ENCODE results near the gene CPZ. TPM values are rescaled to one million over a fixed set of nuclear protein-coding genes. Genes with fewer than 3 reads are reported as not detected.

CPZ gene
- 0.86 and 2.0 TPM in 2 replicates for total RNA-seq

- TF ChIP-seq CTCF (conservative IDR thresholded peaks at IDR 0.05; ENCODE audit: low read depth, low read length) = no peak
- no peak within 1 kb of the TSS for H3K4me3 ChIP-seq (ENCODE audit: low read depth, low read length)
- DNase-seq (ENCODE audit: low read depth) = no peak
Measured at GRCh38 chr4:8592366-8593263, at the start of gene CPZ. CPZ (plus strand) TSS chr4:8592765; CDS start chr4:8592834, 69 bp downstream.

- no peak overlapping the region for H3K4me3 ChIP-seq (ENCODE audit: low read depth, low read length)
- TF ChIP-seq CTCF (conservative IDR thresholded peaks at IDR 0.05; ENCODE audit: low read depth, low read length) = no peak
- no peak for DNase-seq (ENCODE audit: low read depth)
Measured at GRCh38 chr4:8542776-8543525, 49.6 kb upstream of the CPZ start.

DNA sequence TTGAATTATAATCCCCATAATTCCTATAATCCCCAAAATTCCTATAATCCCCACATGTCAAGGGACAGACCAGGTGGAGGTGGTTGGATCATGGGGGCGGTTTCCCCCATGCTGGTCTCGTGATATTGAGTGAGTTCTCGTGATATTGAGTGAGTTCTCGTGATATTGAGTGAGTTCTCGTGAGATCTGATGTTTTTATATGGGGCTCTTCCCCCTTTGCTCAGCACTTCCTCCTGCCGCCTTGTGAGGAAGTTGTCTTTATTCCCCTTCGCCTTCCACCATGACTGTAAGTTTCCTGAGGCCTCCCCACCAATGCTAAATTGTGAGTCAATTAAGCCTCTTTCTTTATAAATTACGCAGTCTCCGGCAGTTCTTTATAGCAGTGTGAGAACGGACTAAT, 48.9 kb upstream of the CPZ start:
- TF ChIP-seq CTCF (conservative IDR thresholded peaks at IDR 0.05; ENCODE audit: low read depth, low read length) = no peak
- DNase-seq (ENCODE audit: low read depth) = no peak
- no peak overlapping the region for H3K4me3 ChIP-seq (ENCODE audit: low read depth, low read length)

- DNase-seq (ENCODE audit: low read depth) = no peak
- TF ChIP-seq CTCF (conservative IDR thresholded peaks at IDR 0.05; ENCODE audit: low read depth, low read length) = no peak
- no peak overlapping the region for H3K4me3 ChIP-seq (ENCODE audit: low read depth, low read length)
Measured at GRCh38 chr4:8544282-8544681, 48.3 kb upstream of the CPZ start.

- H3K4me3 ChIP-seq (ENCODE audit: low read depth, low read length) = no peak overlapping the region
- DNase-seq (ENCODE audit: low read depth) = no peak
- TF ChIP-seq CTCF (conservative IDR thresholded peaks at IDR 0.05; ENCODE audit: low read depth, low read length) = no peak
Measured at GRCh38 chr4:8544741-8545438, 47.7 kb upstream of the CPZ start.

GRCh38 chr4:8545439-8545765, 47.2 kb upstream of the CPZ start:
- no peak for DNase-seq (ENCODE audit: low read depth)
- no peak for TF ChIP-seq CTCF (conservative IDR thresholded peaks at IDR 0.05; ENCODE audit: low read depth, low read length)
- no peak overlapping the region for H3K4me3 ChIP-seq (ENCODE audit: low read depth, low read length)
